ENCODE measurements around the gene FGFR1OP2.
"Not testable (repeated sequence)": the region's sequence is repeated elsewhere in the genome, so short reads cannot be mapped to it uniquely, and the experiment has no call there.

Gene FGFR1OP2

DNA sequence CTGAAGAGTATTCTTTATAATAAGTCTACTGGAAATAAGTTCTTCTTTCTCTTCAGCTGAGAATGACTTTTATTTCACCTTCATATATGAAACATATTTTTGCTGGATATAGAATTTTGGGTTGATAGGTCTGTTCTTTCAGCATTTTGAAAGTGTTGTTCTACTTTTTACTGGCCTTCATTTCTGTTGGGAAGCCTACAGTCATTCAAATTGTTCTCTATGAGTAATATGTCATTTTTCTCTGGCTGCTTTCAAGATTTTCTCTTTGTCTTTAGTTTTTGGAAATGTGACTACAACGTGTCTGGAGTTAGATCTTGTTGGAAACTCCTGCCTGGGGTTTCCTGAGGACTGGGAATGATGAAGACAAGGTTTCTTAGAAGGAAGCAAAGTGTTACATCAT is 10.0 kb downstream of the FGFR1OP2 start:
- no peak for DNase-seq

DNA sequence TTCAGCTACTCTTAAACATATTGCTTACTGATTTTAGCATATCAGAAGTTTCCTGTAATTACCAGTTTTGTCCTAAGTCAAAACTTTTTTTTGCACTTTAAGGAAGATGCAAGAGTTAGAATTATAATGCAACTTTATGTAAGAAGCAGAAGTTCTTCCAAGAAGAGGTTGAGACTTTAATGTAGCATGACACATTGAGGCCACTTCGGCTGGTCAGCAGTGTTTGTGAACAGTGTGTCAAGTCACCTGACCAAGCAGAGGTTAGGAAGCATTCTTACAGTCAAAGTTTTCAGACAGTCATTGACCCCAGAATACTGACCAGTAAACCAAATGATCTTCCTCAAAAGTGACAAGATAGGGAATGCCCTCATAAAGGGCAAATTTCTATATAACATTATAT is 15.2 kb downstream of the FGFR1OP2 start:
- no peak for DNase-seq

DNA sequence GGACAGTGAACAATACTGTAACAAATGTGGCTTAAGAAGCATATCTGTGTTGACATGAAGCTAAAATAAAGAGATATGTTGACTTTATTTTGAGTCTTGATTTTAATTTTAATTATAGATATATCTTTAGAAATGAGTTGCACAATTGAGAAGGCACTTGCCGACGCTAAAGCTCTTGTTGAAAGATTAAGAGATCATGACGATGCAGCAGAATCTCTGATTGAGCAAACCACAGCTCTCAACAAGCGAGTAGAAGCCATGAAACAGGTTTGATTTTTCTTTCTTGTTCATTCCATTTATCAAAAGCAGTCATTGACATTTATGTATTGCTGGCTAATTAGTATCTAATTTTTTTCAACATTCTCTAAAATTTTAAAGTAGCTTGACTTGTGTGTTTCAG is 15.8 kb downstream of the FGFR1OP2 start:
- DNase-seq, result no peak

DNA sequence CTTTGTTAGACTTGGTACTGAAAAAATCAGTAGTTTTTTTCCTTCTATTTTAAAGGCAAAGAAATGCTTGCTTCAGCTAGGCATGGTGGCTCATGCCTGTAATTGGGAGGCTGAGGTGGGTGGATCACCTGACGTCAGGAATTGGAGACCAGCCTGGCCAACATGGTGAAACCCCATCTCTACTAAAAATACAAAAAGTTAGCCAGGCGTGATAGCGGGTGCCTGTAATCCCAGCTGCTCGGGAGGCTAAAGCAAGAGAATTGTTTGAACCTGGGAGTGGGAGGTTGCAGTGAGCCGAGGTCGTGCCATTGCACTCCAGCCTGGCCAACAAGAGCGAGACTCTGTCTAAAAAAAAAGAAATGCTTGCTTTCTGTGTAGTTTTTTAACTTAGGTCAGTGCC is 23.1 kb downstream of the FGFR1OP2 start:
- not testable (repeated sequence) for DNase-seq

DNA sequence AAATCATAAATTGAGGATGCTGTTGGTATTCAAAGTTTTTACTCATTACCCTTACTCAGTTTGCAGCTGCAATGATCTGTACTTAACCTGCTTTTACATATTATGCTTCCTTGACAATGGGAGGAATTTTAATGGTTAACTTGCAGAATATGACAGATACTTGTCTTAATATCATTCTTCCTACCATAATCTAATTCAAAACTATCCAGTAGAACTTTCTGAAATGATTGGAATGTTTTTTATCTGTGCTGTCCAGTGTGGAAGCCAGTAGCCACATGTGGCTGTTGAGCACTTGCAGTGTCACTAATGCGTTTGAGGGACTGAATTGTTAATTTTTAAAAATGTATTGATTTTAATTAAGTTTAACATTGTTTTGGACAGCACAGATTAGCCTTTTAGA is 23.5 kb downstream of the FGFR1OP2 start:
- no peak for DNase-seq

DNA sequence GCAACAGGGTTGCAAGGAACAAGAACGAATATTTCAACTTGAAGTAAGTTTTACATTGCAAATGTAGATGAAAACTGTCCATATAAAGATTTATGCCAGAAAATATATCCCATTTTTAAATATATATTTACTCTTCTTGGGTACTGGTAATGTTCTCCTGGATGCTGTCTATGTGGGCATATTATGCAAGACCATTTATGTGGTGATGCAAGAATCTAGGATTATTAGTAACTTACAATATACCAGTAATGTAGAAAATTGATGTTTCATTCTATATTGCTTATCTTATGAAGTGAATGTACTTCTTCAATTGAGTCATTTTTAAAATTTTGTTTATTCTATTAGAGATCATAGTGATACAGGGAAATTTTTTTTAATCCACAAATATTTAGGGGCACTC is 25.1 kb downstream of the FGFR1OP2 start:
- DNase-seq, result no peak

DNA sequence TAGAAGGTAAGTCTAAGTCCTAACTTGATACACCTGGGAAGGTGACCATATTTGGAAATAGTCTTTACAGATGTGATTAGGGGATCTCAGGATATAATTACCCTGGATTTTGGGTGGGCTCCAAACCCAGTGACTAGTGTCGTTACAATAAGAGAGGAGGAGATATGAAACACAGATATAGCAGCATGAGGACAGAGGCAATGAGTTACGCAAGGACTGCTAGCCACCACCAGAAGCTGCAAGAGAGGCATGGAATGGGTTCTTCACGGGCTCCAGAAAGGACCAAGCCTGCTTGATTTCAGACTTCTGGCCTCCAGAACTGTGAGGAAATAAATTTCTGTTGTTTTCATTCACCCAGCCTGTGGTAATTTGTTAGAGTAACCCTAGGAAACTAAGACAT is 28.6 kb downstream of the FGFR1OP2 start:
- DNase-seq, result no peak

DNA sequence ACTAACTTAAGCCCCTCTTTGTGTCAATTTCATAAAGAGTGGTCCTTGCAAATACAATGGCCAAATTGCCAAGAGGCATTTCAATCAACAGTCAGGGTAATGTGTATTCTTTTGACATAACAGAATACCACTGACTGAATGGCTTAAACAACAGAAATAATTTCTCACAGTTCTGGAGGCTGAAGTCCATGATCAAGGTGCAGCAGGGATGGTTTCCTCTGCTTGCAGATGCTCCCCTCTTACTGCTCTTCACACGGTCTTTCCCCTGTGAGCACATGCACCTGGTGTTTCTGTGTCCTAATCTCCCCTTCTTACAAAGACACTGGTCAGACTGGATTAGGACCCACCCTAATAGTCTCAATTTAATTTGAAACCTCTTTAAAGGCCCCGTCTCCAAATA is 31.9 kb downstream of the FGFR1OP2 start:
- no peak for DNase-seq

DNA sequence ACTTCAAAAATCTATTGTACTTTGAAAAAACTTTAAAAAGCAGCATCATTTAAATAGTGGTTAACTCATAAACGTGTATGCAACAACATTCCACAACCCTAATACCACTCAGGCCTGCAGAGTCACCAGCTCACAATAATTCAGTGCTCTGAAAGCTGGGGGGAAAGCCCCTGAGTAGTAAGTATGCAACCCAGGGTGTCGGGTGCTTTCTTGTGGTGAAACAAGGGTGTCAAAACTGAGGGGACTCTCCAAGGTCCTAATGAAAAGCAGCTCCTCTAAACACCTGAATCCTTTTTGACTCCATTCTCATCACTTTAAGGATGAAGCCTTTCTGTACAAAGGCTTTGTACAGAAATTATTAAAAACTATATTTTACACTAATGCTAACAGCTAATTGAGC is 33.7 kb downstream of the FGFR1OP2 start:
- peak; percentile 70 for DNase-seq

DNA sequence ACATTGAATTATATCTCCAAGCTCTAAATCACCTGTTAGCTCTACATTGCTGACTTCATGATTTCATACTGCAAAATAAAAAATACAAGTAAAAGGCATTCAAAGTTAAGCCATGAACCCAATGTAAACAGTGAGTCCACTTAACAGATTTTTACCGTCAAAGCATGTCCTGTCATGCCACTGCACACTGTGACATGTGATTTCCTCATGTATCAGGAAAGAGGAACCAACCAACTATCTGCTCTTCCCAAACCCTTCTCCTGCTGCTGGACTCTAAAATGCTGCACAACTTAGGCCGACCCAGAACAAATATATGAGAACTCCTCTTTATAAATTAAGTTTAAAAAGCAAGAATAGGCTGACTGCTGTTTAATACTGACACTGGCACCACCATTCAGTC is 38.4 kb downstream of the FGFR1OP2 start:
- no peak for DNase-seq

DNA sequence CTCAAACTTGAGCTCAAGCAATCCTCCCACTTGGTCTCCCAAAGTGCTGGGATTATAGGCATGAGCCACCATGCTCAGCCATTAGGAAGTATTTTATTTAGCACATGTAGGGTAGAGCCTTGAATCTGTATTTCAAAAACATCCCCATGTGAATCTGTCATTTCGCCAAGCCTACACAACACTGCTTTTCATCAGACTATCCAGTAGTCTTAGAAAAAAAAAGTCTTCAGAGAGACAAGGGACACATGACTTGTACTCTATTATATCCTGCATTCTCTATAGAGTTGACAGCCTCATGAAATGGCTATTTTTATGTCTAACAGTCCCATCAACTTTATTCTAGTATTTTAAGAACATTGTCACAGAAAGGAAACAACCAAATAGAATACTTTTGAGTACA is 40.5 kb downstream of the FGFR1OP2 start:
- DNase-seq, result no peak

DNA sequence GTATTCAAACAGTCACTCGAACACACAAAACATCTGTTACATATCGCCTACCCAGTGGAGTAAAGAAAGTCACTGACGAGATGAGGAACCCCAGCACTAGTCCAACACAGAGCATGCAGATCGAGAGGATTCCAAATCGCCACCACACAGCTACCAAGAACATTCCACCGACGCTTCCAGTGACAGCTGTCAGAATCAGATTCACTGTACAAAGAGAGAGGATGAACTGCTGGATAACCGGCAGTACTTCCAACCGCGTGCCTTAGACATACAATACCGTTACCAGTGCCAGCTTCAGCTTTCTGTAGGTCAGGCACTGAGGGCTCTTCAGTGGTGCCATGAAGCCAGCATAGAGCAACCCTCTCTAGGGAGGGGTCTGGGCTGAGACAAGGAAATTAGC is 41.5 kb downstream of the FGFR1OP2 start:
- no peak for DNase-seq

DNA sequence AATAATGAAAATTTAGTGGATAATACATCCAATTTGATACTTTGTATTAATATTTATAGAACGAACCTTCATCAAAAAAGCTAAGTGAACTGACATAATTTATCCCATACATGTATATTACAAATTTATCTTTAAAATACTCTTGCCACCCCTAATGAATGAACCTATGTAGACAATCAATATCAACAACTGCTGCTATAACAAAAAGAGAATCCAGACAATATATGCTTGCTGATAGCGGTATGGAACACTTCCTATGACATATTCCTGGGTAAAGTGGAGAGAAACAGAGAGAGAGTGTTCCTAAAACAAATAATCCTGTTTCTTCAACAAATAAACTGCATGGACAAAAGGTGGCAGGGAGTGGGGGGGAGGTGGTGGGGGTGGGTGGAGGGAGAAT is 44.6 kb downstream of the FGFR1OP2 start:
- DNase-seq, result no peak

DNA sequence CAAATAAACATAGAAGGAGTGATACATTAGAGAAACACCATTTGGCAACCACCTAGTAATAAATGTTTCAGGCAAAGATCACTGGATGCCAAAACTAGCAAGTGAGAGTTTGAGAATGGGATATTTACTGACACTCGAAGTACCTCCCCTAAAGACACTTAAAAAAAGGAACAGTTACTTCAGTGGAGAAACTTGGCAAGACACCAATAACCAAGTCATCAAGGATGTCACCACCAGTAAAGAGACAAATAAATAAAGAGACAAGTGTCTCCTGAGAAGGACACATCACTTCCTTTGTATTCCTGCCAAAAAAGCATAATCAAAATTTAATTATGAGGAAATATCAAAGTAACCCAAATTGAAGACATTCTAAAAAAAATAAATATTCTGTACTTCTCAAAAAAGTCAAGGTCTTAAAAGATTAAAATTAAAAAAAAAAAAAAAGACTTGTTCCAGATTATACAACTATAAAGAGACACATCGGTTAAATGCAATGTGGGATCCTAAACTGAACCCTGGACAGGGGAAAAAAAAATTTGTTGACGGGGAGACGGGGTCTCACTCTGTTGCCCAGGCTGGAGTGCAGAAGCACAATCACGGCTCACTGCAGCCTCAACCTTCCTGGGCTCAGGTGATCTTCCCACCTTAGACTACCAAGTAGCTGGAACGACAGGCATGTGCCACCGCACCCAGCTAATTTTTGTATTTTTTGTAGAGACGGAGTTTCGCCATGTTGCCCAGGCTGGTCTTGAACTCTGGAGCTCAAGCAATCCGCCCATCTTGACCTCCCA is 49.6 kb downstream of the FGFR1OP2 start:
- DNase-seq, result no peak

DNA sequence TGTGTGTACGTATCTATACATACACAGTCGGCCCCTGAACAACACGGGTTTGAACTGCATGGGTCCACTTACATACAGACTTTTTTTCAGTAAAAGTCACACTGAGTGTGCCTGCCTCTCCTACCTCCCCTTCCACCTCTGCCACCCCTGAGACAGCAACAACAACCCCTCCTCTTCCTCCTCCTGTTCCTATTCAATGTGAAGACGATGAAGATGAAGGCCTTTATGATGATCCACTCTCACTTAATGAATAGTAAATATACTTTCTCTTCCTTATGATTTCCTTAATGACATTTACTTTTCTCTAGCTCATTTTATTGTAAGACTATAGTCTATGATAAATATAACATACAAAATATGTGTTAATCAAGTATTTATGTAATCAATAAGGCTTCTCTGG is 50.4 kb downstream of the FGFR1OP2 start:
- DNase-seq, result no peak

DNA sequence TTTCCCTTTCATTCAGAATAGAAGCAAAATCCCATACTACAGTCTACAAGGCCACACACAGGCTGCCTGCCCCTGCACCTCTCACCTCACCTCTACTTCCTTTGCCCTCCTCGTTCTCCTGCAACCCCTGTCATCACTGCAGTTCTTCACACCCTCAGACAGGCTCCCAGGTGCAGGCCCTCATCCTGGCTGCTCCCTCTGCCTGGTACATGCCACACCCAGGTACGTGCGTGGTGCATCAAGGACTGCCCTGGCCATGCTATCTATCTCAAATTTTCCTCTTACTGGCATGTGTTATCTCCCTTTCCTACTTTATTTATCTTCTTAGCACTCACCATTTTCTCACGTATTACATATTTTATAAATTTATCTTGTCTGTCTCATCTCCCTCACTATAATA is 51.6 kb downstream of the FGFR1OP2 start:
- no peak for DNase-seq

DNA sequence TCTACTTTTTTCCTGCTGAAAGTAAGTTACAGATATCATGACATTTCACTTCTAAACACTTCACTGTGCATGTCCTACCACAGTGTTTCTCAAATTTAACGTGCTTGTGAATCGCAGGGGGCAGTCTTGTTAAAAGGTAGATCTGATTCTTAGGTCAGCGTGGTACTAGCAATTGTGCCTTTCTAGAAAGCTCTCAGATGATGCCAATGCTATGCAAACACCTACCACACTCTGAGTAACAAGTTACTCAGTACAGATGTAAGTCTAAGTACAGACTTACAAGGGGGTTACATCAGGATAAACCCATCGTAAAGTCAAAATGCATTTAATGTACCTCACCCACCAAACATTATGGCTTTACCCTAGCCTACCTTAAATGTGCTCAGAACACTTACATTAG is 53.6 kb downstream of the FGFR1OP2 start:
- no peak for DNase-seq

DNA sequence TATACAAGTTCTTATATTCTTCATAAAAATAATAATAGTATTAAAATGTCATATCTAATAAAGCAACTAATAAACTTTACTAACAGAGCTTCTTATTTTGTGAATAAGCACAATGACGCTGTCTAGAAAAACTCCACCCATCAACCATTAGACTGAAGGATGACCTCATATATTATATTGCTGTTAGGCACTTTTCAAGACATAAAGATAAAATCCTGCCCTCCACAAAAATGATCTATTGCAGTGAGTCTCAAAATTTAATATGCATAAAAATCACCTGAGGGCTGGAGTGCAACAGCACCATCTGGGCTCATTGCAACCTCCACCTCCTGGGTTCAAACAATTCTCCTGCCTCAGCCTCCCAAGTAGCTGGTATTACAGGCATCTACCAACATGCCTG is 55.8 kb downstream of the FGFR1OP2 start:
- DNase-seq, result no peak

DNA sequence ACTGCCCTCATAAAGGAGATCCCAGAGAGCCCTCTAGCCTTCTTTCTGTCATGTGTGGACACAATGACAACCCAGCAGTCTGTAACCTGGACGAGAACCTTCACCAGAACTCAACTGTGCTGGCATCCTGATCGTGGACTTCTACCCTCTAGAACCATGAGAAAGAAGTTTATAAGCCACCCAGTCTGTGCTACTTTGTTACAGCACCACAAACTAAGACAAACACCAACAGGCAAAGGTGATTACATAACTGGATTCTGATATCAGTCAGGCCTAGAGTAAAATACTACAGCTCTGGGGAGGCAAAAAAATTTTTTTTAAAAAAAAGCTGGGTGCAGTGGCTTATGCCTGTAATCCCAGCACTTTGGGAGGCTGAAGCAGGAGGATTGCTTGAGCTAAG is 57.4 kb downstream of the FGFR1OP2 start:
- no peak for DNase-seq

DNA sequence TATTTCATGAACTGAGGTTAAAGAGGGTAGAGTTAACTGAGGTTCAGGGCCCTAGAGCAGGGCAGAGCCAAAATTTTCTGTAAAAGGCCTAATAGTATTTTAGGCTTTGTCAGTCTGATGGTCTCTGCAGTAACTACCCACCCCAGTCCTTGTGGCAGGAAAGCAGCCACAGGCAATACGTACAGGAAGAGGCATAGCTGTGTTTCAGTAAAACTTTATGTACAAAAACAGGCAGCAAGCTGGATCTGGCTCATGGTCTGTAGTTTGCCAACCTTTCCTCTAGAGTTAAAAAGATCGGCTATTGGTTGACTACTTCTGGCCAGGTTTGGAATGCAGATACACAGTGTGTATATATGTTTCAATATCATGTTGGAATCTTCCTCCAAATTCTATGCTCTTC is 58.7 kb downstream of the FGFR1OP2 start:
- DNase-seq, result no peak

DNA sequence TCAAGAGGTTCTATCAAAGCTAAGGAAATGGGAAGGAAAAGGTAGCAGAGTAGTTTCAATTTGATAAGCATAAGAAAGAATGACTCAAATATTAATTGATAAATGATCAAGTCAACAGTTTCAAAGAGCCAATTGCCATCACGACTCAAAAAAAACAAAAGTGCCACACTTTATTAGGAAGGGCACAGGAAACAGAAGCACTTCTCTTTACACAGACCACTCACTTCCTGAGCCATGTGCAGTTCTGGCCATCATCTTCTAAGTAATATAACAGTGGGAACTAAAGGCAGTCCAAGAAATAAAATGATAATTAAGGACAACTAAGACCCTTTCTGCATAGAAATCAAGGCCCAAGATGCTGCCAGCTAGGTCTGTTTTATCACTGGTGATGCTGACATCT is 62.7 kb downstream of the FGFR1OP2 start:
- DNase-seq, result no peak

DNA sequence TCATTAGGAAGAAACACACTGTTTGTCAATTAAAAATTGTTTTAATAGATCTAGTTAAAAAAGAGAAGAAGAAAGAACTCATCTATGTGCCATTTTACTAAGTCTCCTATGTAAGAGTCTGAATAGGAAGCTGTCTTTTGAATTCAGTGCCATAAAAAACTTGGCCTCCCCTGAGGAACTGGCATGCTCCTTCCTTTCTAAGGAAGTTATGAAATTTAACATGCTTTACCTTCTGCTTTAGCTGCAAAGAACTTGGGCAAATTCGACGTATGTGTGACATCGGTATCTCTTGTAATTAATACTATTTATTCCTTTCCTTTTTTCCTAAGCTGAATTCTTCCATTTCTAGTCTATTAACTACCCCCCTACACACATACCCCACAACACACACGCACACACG is 63.4 kb downstream of the FGFR1OP2 start:
- DNase-seq, result no peak

DNA sequence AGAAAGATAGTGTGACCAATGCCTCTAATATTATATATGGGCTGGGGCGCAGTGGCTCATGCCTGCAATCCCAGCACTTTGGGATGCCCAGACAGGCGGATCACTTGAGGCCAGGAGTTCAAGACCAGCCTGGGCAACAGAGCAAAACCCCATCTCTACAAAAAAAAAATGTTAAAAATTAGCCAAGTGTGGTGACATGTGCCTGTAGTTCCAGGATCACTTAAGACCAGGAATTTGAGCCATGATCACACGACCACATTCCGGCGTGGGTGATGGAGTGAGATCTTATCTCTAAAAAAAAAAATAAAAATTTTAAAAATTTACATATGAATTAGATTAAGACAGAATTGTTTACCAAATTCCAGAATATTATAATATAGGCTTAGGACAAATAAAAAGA is 63.9 kb downstream of the FGFR1OP2 start:
- no peak for DNase-seq

DNA sequence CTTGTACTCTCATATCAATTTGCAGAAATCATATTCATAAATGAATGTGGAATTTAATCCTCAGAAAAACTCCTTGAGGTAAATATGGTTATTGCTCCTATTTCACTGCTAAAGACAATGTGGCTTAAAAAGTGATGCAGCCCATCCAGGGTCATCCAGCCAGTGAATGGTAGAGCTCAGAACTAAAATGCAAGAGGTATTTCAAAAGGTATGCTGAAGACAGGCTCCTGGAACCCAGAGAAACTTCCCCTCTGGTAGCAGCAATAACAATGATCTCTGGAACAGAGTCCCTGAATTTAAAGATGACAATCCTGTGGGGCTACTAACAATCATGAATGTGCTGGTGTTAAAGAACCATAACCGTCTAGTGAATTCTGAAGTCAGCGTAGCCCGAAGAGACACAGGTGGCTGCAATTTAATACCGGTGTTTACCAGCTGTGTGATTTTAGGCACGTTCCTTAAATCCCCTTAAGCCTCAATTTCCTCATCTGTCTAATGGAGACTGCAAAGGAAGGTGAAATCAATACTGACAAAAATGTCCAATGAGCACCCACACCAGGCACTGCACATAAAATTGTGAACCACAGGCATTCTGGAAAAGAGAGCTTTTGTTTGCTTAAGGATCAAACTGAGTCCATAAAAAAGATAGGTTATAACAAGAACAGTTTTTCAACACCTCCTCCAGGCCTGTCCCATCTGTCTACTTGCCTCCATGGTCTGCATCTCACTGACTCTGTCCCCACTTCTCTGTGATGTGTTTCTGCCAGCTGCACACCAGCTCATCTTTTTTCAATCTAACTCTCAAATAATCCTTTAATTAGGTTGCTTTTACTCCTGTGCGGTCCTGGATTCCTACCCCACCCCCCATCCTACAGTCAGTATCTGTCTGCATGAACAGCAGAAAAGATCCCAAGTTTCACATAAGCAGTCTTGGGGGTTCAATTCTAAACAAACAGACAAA is 65.4 kb downstream of the FGFR1OP2 start:
- DNase-seq, result no peak
